ENCODE data around the gene ZDHHC11.

Gene ZDHHC11, protein sequence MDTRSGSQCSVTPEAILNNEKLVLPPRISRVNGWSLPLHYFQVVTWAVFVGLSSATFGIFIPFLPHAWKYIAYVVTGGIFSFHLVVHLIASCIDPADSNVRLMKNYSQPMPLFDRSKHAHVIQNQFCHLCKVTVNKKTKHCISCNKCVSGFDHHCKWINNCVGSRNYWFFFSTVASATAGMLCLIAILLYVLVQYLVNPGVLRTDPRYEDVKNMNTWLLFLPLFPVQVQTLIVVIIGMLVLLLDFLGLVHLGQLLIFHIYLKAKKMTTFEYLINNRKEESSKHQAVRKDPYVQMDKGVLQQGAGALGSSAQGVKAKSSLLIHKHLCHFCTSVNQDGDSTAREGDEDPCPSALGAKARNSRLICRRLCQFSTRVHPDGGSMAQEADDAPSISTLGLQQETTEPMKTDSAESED

DNA sequence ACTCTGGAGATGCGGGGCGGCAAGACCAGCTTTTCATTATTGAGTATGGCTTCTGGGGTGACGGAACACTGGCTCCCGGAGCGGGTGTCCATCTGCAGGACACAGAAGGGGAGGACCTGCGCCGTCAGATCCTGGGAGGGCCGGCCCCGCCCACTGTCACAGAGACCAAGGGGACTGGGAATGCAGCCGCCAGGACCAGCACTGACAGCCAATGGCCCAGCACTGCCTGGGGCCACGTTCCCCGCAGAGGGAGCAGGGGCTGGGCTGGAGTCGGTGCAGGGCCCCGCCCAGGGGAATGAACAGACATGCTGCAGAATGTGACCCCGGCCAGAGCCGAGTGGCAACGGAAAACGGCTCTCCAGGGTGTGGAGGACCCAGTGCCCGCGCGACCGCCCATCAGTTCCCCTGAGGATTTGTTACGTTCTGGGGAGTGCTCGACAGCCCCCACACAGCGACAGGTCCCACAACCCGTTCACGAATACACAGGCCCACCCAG, at the start of gene ZDHHC11:
Gene ZDHHC11 (minus strand): TSS at position 476 of the 496 bp plus-strand sequence. CDS start 384 bp downstream, at position 92.
- DNase-seq, result no peak

DNA sequence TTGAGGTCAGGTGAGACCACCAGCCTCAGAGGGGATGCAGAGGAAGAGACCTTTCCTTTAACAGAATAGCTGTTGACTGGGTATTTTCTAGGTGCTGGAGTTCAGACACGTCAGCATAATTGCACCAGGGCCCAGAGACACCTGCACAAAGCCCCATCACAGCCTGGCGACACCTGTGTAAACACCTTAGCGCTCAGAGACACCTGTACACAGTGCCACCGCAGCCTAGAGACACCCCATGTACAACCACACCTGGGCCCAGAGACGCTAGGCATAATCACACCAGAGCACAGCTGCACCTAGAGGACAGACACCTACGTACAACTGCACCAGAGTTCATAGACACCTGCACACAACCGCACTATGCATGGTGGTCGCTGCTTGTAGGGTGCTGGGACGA, 42.9 kb upstream of the ZDHHC11 start:
- no peak for DNase-seq

DNA sequence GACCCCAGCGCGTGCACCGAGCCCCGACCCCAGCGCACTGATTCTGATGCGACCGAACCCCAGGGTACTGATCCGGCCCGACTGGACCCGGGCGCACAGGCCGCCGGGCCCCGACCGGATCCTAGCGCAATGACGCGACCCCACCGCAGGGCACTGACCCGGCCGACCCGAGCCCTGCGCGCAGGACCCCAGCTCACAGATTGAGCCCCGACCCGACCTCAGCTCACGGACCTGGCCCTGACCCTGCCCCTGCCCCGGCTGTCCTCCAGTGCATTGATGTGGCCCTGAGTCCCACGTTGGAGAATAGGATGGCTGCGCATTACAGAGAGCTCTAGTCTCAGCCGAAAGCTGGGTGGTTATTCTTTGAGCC, 42.3 kb upstream of the ZDHHC11 start:
- no peak for DNase-seq

DNA sequence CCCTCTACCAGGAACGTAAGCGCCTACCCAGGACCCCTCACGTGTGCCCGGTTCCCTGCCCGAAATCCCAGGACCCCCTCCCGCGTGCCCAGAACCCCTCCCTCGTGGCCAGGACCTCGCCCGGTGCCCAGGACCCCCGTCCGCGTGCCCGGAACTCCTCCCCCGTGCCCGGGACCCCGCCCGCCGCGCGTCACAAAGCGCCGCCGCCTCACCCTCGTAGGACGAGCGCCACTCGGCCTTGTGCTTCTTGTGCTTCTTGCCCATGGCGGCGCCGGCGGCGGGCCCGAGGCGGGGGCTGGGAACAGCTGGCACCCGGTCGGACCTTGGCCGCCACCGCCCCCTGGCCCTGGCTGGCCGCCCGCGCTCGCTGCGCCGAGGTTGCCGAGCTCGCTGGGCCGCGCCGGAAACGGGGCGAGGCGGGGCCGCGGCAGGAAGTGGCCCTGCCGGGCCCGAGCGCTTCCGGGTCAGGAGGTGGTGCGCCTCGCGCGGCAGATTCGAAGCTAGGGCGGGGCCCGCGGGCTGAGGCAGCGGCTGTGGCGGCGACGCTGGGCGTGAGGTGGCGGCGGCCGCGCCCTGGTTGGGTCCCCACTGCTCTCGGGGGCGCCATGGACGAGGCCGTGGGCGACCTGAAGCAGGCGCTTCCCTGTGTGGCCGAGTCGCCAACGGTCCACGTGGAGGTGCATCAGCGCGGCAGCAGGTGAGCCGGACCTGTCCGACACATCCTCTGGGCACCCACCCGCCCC, 41.8 kb upstream of the ZDHHC11 start, which contains the start of the genes BRD9 and TRIP13:
Gene BRD9 (minus strand): TSS at position 408 of the 743 bp plus-strand sequence. CDS start 144 bp downstream, at position 264.
Gene TRIP13 (plus strand): TSS at position 491 of the 743 bp plus-strand sequence. CDS start 115 bp downstream, at position 606.
- DNase-seq, result peak; percentile 66

DNA sequence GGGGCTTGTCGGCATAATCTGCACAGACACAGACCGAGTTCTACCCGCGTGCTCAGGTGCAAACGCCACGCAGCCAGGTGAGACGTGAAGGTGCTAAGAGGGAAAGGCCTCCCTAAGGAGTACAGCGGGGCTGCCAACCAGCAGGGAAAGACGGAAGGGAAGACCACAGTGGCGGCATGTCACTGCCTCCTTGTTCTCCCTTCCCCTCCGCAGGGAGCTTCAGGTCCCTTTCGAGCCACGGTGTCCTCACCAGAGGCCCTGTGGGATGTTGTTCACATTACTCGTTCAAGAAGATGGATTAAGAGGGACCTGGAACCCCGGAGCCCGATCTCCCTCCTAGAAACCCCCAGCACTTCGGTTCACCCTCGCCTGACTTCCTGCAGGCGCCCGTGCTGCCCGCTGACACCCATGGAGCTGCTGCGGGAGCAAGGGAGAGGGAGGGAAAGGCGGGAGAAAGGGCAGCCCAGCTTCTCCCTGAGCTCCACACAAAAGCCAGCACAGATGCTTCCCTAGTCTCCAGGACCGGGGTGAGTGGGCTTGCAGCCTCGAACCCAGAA, 41.1 kb upstream of the ZDHHC11 start:
- DNase-seq, result peak; percentile 58

DNA sequence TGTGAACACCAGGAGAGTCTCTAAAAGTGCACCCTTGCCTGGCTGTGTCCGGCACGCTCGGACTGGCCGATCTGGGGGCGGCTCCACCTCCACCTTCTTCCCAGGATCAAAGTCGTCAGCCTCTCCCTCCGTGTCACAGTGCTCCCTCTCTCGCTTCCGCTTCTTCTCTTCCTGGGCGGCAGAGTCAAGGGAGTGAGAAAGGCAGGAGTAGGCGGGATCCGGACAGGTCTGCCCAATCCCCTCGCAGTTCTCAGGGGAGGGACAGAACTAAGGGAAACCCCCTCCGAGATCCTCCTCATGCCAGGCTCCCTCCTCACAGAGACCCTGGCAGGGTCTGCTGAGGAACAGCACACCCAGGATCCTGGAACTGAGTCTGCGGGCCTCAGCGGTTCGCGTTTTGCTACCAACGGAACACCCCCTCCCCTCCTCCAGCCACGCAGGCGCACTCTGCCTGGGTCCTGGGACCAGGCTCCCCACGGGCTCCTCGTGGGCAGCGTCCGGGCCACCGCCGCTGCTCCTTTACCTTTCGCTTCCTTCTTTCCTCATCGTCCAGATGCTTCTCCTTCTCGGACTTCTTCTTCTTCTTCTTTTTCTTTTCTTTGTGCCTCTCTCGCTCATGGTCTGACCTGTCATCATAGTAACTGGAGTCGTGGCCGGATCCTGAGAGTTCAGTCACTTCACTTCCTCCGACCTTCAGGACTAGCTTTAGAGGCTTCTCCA, 40.5 kb upstream of the ZDHHC11 start:
- no peak for DNase-seq

DNA sequence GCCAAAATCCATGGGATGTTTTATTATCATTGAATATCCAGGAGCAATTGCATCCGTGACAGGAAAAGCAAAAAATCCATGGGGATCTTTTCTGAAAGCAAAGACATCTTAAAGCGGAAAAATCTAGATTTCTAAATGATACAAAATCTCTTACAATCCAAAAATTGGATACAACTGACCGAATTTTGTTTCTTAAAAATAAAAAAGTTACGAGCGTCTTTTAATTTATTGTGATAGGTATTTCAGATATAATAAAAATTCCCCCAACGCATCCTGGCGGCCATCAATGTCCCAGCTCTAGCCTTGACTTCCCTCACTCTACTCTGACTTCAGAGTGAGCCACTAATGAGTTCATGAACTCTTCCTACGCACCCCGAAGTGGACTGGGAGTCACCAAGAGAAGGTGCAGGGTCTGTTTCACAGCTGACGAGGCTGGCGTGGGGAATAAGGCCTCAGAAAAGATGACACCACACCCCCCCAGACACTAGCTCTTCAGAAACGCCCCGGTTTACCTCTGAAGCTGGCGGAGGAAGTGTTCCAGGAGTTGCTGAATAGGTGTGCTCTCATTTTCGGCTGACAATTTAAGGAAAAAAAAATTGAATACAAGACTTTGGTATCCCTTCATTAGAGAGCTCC, 38.4 kb upstream of the ZDHHC11 start:
- no peak for DNase-seq

DNA sequence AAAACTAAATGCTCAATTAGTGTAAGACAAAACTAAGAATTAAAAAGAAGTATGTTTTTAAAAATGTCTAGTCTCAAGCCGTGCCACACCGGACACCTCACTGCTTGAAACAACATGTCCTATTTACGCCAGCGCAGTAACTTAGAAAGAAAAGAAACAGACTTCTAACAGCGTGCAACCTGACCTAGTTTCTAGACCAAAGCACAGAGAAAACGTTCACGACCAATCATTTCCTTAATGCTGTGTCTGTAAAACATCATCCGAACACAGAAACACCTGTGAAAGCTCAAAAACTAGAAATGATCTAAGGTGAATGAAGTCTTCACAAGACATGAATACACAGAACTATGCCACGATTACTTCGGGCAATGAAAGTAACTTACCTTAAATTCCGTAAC, 37.9 kb upstream of the ZDHHC11 start:
- DNase-seq, result no peak

DNA sequence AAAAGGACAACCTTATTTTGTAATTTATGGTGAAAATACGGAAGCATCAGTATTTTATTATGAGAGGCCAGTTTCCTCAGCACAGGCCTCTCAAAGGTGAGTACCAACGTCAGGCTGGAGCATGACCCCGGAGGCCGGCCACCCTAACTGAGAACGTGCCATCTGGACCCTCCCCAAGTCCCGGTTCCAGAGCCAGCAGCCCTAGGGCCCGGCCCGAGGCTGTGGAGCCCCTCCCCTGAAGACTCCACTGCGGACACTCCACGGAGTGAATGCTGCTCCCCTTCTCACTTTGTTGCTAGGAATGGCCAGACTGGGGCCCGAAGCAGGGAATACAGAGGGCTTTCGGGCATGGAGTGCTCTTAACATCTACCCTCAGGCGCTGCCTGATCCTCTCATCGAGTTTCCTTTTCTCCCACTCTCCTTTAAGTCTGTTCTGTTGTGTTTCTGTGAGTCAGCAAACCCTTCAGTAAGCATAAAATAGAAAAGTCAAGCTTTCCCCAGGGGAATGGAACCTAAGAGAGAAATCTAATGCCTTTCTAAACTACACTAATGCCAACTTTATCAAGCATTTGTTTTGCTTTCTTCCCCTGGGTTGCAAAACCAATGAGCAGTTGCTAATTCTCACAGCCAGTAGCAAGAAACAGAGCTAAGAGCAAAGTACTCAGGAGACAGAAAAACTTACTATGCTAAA, 37.3 kb upstream of the ZDHHC11 start:
- no peak for DNase-seq

DNA sequence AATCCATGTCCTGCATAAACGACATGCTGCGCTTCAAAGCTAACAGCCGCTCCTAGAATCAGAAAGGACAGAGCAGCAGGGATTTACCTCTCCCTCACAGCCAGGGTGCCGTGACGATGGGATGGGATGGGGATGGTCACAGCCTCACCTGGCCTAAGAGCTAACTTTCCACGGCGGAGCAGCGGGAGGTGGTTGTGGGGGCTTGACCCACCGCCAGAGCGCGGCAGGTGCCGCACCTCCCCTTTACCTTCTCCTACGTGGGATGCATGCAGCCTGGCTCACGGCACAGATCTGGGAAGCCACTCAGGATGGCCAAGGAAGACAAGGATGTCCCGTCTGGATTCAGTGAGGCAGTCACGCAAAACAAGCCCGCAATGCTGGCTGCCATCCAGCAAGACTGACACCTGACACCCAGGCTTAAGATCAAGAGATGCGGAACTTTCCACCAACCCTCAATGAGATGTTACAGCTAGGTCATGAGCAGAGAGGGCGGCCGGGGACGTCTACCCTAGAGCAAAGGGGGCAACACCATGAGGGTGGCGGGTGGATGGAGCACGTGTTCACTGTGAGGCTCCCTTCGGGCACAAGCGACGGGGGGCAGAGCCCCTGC, 36.0 kb upstream of the ZDHHC11 start:
- DNase-seq, result no peak

DNA sequence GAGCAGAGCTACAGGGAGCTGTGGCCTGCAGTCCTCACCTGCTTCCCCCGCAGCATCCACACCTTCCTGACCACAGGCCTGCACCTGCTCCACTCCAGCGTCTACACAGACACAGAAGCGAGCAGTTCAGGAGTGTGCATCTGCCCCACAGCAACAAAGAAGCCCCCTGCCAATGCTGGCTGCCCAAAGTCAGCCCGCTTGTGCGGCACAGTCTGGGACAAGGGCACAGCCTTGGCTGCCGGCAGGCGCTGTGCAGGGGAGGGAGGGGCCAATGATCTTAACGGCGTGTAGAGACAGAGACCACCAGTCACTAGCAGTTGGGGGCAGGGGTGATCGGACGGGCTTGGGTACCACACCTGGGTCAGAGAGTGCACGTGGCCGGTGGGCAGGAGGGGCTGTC, 35.2 kb upstream of the ZDHHC11 start:
- DNase-seq, result no peak

DNA sequence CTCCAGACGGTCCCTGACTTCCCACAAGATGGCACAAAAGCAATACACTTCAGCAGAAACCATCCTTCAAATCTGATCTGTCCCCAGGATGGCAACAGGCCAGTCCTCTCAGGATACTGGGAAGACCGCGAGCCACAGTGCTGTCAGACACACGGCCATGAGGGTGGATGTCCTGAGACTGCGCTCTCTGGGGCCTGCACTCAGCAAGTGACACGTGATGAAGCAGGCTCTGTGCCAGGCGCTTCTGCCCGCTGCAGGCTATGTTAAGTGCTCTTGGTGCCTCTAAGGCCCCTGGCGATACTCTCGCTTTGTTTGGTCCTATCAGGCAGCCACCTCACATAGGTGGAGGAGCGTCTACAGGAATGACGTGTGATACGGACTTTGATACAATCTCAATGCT, 34.7 kb upstream of the ZDHHC11 start:
- DNase-seq, result no peak

DNA sequence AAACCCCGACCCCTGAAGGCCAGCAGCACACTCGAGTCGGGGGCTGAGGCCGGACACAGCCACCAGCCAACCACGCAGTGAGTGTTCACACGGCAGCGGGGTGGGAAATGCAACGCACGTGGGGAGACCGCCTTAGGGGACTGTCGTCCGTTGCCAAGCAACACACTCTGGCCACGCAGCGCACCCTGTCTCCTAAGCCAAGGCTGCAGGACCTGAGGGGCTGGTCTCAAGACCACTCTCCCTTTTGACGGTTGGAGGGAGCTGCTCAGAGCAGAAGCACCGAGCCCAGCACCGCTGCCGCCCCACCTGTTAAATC, 34.3 kb upstream of the ZDHHC11 start:
- DNase-seq, result no peak

DNA sequence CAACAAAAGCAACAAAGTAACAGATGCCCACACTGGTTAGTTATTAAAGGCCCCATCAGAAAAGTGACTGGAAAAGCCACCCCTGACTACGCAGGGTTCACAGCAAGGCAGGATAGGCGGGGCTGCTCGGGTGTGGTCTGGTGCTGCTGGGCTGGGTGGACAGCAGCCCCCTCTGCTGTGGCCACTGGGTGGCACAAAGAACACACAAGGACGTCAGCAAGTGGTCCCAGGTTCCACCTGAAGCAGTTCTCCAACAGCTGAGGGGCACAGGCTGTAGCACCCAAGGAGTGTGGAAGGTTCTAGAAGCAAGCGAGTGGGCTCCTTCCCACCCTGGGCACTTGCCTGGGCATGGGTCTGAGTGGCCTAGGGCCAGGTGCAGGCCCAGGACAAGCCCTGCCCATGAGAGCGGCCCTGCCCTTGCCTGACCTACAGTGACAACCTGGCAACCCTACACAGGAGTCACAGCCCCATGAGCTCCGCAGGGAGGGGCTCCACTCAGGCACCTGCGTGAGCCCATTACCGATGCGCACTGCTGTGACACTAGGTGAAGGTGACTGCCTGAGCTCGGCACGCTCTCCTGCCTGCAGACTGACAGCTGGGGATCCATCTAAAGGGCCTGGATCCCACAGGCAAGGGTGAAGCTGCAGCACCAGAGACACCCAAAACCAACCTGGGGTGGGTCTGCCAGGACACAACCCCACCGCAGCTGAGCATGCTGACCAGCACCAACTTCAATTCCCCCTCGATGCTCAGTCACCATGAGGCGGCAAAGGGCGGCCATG, 33.8 kb upstream of the ZDHHC11 start:
- DNase-seq, result no peak

DNA sequence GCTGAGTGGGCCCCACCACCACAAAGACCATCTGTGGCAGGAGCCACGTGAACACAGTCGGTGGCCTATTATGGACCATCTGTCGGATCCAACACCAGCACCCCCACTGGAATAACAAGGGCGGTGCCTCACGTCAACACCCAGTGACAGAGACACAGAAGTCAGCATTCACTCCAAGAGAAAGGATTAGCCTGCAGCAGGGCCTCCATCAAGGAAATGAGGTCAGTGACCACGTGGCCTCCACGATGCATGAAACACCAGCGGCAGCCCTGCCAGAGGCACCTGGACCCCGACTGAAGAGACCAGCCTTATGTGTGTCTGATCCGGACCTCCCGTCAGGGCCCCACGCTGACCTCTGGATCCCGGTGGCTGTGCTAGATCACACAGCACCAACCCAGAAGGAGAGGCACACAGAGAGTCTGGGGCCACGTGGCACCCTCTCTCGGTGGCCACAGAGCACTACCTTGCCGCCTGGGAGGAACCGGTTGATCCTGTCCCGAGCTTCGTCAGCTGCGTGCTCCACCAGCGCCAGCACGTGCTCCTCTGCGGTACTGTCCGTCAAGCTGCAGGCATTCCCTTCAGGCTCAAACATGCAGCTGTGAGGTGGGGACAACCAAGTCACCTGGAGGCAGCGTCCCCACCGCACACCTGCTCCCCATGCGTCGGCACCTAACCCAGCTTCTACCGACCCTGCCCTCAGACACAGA, 32.8 kb upstream of the ZDHHC11 start:
- no peak for DNase-seq

DNA sequence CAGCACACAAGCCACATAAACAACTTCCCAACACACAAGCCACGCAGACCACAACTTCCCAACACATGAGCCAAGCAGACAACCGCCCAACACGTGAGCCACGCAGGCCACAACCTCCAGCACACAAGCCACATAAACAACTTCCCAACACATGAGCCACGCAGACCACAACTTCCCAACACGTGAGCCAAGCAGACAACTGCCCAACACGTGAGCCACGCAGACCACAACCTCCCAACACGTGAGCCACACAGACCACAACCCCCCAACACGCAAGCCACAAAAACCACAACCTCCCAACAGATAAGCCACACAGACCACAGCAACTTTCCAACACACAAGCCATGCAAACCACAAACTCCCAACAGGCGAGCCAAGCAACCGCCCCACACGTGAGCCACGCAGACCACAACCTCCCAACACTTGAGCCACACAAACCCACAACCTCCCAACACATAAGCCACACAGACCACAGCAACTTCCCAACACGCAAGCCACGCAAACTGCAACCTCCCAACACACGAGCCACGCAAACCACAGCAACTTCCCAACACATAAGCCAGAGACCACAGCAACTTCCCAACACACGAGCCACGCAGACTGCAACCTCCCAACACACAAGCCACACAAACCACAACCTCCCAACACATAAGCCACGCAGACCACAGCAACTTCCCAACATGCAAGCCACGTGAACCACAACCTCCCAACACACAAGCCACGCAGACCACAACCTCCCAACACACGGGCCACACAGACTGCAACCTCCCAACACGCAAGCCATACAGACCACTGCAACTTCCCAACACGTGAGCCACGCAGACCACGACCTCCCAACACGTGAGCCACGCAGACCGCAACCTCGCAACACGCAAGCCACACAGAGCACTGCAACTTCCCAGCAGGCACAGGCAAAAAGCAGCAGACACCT, 31.7 kb upstream of the ZDHHC11 start:
- no peak for DNase-seq

DNA sequence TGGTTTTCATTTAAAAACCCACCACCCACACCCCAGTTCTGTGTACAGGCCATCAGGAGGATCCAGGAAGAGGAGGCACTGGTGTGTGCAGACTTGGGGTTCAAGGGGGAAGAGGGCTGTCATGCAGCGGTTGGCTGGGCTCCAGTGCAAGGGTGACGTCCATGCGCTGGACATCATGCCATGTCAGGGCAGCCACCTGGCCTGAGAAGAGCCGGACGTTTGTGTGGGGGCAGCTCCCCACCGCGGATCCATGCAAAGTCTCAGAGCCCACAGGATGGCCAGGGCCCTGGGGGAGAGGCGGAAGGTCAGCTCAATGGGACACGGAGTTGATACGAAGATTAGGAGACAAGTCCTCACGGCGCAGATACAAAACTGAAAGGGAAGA, 30.8 kb upstream of the ZDHHC11 start:
- no peak for DNase-seq

DNA sequence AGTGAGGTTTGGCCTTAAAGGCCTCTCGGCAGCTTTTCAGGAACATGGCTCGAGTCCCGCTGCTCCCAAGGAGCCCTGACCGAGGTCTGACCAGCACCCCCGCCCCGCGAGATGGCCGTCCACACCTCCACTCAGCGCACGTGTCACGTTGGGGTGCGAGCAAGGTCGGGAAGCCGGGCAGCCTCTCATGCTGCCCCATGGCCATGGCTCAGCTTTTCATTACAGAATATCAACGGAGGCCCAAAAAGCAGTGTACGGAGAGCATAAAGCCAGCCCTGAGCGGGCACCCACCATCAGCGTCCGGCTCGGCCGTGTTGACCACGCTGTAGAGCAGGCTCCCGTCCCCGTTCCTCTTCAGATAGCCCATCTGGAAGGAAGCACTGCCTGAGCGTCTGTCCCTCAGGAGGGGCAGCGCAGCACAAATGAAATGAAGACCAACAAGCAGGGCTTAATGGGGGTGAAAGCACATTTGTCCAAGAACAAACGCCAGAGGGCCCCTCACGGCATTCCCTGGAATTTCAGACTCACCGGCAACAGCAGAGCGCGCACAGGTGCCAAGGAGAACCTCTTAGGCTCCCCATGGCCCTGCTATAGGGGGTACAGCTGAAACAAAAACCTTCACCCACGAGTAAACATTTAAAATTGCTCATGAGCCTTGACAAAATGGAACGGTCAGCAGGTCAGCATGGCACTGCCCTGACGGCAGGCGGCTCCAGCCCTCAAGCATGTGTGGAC, 30.2 kb upstream of the ZDHHC11 start:
- no peak for DNase-seq
